Liver (tissue), 9 donors: ENCODE measurements around the gene TLR3. TPM values are rescaled to one million over a fixed set of nuclear protein-coding genes. Genes with fewer than 3 reads are reported as not detected.

Experiments
- DNase-seq: peaks from one replicate; pipeline ENCODE4 v3.0.0-alpha.2; 2017; ENCODE audit warnings: low spot score
- H3K27ac ChIP-seq, 2 donors: one replicate each; pipeline ENCODE4 v1.7.0; 2013; ENCODE audit warnings: inconsistent platforms in 2 of 2, low read length in 2 of 2, control low read depth in 1 of 2, low read depth in 1 of 2, mild to moderate bottlenecking in 1 of 2
- H3K27me3 ChIP-seq, 4 donors: one replicate each; pipeline versions ENCODE4 v1.6.1 to v1.7.0; 2013; ENCODE audit warnings: low read length in 3 of 4, inconsistent platforms in 1 of 4, mild to moderate bottlenecking in 1 of 4, moderate library complexity in 1 of 4; ENCODE audit not compliant: control insufficient read depth in 4 of 4, insufficient read depth in 4 of 4
- H3K36me3 ChIP-seq, 4 donors: one replicate each; pipeline versions ENCODE4 v1.6.1 to v1.7.0; 2013; ENCODE audit warnings: low read length in 3 of 4, mild to moderate bottlenecking in 3 of 4, low read depth in 1 of 4, moderate library complexity in 1 of 4; ENCODE audit not compliant: control insufficient read depth in 4 of 4, insufficient read depth in 3 of 4
- H3K4me1 ChIP-seq, 4 donors: one replicate each; pipeline versions ENCODE4 v1.6.1 to v1.7.0; 2013; ENCODE audit warnings: low read length in 3 of 4, mild to moderate bottlenecking in 3 of 4, moderate library complexity in 1 of 4; ENCODE audit not compliant: control insufficient read depth in 4 of 4, insufficient read depth in 4 of 4
- H3K4me3 ChIP-seq, 3 donors: one replicate each; pipeline versions ENCODE4 v1.6.1 to v1.7.0; 2013; ENCODE audit warnings: low read length in 3 of 3, control low read depth in 1 of 3, low read depth in 1 of 3, mild to moderate bottlenecking in 1 of 3
- H3K9ac ChIP-seq, 2 donors: one replicate each; pipeline ENCODE4 v1.7.0; 2013; ENCODE audit warnings: low read length in 2 of 2, mild to moderate bottlenecking in 2 of 2, moderate library complexity in 2 of 2, control low read depth in 1 of 2, low read depth in 1 of 2
- H3K9me3 ChIP-seq, 4 donors: one replicate each; pipeline versions ENCODE4 v1.6.1 to v1.7.0; 2013; ENCODE audit warnings: low read length in 3 of 4; ENCODE audit not compliant: control insufficient read depth in 4 of 4
- EGR1 ChIP-seq, 2 donors: IDR thresholded peaks; 2 replicates each; pipeline ENCODE4 v1.6.1; 2016 to 2018; ENCODE audit warnings: antibody characterized with exemption in 2 of 2, low read depth in 2 of 2
- FOXA1 ChIP-seq: IDR thresholded peaks from 2 replicates; pipeline ENCODE4 v1.6.1; 2016; ENCODE audit warnings: antibody characterized with exemption
- FOXA2 ChIP-seq: IDR thresholded peaks from 2 replicates; pipeline ENCODE4 v1.6.1; 2016; ENCODE audit warnings: antibody characterized with exemption
- GABPA ChIP-seq, 2 donors: IDR thresholded peaks in 1 of 2; conservative IDR thresholded peaks in 1 of 2; 2 replicates each; pipeline ENCODE4 v1.6.1; 2016; ENCODE audit warnings: antibody characterized with exemption in 2 of 2, mild to moderate bottlenecking in 1 of 2, moderate library complexity in 1 of 2
- HNF4G ChIP-seq: IDR thresholded peaks from 2 replicates; pipeline ENCODE4 v1.6.1; 2016; ENCODE audit warnings: antibody characterized with exemption
- JUND ChIP-seq, 2 donors: IDR thresholded peaks; 2 replicates each; pipeline ENCODE4 v1.6.1; 2016; ENCODE audit warnings: antibody characterized with exemption in 2 of 2
- NR2F2 ChIP-seq: IDR thresholded peaks from 2 replicates; pipeline ENCODE4 v1.6.1; 2016; ENCODE audit warnings: antibody characterized with exemption
- RAD21 ChIP-seq, 2 donors: IDR thresholded peaks; 2 replicates each; pipeline ENCODE4 v1.6.1; 2016; ENCODE audit warnings: antibody characterized with exemption in 2 of 2, mild to moderate bottlenecking in 2 of 2
- RXRA ChIP-seq, 2 donors: IDR thresholded peaks; 2 replicates each; pipeline ENCODE4 v1.6.1; 2017 to 2018; ENCODE audit warnings: antibody characterized with exemption in 2 of 2, mild to moderate bottlenecking in 1 of 2
- SP1 ChIP-seq: IDR thresholded peaks from 2 replicates; pipeline ENCODE4 v1.6.1; 2018; ENCODE audit warnings: antibody characterized with exemption, mild to moderate bottlenecking
- TAF1 ChIP-seq: conservative IDR thresholded peaks from 2 replicates; pipeline ENCODE4 v1.6.1; 2016; ENCODE audit warnings: antibody characterized with exemption, mild to moderate bottlenecking
- YY1 ChIP-seq: IDR thresholded peaks from 2 replicates; pipeline ENCODE4 v1.6.1; 2016; ENCODE audit warnings: antibody characterized with exemption, mild to moderate bottlenecking
- WGBS: extraction: QIAGEN DNeasy Blood & Tissue Kit; methylation state at CpG from one replicate; pipeline ENCODE4 v1.1.7; 2013; 5-methylcytosine and 5-hydroxymethylcytosine counted together
- polyA plus RNA-seq, 2 donors: library from polyadenylated mRNA; stranded (reverse) in 1 of 2; unstranded in 1 of 2; fragments of 200-250 nt in 1 of 2; fragments of >200 nt in 1 of 2; fragmentation: Nextera tagmentation in 1 of 2; extraction: Ambion mirVana in 1 of 2; gene quantifications; one replicate each; pipeline versions ENCODE4 v1.2.1 to v1.2.3, GENCODE V29; 2013 to 2015
- total RNA-seq, 2 donors: library from RNA; depleted of rRNA; stranded (reverse); fragments of >200 nt; gene quantifications; one replicate each; pipeline ENCODE4 v1.2.3, GENCODE V29; 2014
- TF ChIP-seq, protein P1 (sequence below): IDR thresholded peaks from 2 replicates; pipeline ENCODE4 v1.6.1; 2016; ENCODE audit warnings: antibody characterized with exemption, mild to moderate bottlenecking
- TF ChIP-seq, protein P2 (sequence below): IDR thresholded peaks from 2 replicates; pipeline ENCODE4 v1.6.1; 2016; ENCODE audit warnings: antibody characterized with exemption
- TF ChIP-seq, protein P3 (sequence below): fragments of 150-350 bp; IDR thresholded peaks from 2 replicates; pipeline ENCODE4 v1.5.1; 2017; ENCODE audit warnings: improper control_type of control experiment, low read depth, low read length; ENCODE audit not compliant: missing input control
- TF ChIP-seq, protein P4 (sequence below): IDR thresholded peaks from 2 replicates; pipeline ENCODE4 v1.6.1; 2016; ENCODE audit warnings: antibody characterized with exemption
- donor health status: healthy.
- donor health status: healthy.
- donor health status: healthy.
- donor health status: healthy.
- donor health status: healthy.

TLR3 gene
- total and polyA plus RNA-seq, 4 donors: 1.3 to 4.3 (median 2.4) TPM

DNA sequence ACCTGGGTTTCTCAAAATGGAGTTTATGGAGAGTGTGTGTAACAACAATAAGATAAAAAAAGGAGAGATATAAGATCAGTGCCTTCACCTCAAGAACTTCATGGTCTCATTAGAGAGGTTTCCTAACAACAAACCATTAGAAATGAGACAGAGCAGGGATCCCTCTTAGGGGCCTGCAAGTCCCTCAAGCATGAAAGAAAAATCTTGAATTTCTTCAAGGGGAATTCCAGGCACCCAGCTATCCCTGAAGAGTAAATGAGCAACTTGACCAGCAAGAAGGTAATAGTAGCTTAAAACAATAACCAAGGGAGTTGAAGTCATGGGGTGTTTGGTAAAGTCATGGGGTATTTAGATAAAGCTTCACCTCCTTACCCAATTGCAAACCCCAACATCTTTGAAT, 49.7 kb upstream of the TLR3 start (continued):
- TF ChIP-seq EGR1 (IDR thresholded peaks at IDR 0.05; ENCODE audit: low read depth in 2 of 2) (no peak), HNF4G (no peak), SP1 (no peak), YY1 (no peak)

DNA sequence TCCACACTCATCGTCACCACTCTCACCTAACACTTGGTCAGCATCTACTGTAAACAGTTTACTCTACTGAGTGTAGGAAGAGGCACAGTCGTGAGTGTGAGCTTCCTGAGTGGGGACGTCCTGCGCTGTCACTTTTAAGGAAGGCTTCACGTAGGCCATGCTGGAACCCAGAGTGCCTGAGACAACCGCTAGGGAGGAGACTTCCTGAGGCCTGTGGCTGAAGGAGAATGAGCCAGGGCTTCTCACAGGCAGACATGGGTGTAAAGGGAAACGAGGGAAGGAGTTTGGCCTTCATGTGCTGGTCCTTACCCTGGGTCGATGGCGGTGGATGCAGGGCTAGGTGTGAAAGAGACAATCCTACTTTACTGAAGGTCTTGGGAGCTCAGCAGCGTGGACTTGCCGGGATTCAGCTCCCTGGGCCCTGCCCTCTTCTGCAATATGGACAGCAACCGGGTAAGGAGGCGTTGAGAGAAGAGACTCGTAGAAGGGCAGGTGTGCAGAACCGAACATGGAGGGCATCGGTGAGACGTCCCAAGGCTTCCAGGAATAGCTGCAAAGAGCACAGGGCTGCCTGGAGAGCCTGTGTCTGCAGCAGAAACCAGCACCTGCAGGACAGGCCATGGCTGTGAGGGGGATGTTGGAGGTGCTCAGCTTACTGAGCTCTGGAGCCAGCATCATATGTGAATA, 48.7 kb upstream of the TLR3 start:
- Histone ChIP-seq H3K27me3 (no peaks in the 10 kb centered on the region), H3K9me3 (no peaks in the 10 kb centered on the region), H3K36me3 (no peaks in the 10 kb centered on the region), H3K9ac (no peak overlapping the region), H3K4me1 (peaks cover 0 to 11% (median 4%) of the 10 kb centered on the region in 4 donors), H3K4me3 (no peak overlapping the region), H3K27ac (no peak overlapping the region)
- TF ChIP-seq FOXA1: no peak
- TF ChIP-seq NR2F2: no peak
- TF ChIP-seq RXRA (IDR thresholded peaks at IDR 0.05): no peak
- TF ChIP-seq, protein P1, sequence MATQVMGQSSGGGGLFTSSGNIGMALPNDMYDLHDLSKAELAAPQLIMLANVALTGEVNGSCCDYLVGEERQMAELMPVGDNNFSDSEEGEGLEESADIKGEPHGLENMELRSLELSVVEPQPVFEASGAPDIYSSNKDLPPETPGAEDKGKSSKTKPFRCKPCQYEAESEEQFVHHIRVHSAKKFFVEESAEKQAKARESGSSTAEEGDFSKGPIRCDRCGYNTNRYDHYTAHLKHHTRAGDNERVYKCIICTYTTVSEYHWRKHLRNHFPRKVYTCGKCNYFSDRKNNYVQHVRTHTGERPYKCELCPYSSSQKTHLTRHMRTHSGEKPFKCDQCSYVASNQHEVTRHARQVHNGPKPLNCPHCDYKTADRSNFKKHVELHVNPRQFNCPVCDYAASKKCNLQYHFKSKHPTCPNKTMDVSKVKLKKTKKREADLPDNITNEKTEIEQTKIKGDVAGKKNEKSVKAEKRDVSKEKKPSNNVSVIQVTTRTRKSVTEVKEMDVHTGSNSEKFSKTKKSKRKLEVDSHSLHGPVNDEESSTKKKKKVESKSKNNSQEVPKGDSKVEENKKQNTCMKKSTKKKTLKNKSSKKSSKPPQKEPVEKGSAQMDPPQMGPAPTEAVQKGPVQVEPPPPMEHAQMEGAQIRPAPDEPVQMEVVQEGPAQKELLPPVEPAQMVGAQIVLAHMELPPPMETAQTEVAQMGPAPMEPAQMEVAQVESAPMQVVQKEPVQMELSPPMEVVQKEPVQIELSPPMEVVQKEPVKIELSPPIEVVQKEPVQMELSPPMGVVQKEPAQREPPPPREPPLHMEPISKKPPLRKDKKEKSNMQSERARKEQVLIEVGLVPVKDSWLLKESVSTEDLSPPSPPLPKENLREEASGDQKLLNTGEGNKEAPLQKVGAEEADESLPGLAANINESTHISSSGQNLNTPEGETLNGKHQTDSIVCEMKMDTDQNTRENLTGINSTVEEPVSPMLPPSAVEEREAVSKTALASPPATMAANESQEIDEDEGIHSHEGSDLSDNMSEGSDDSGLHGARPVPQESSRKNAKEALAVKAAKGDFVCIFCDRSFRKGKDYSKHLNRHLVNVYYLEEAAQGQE: no peak
- TF ChIP-seq EGR1 (IDR thresholded peaks at IDR 0.05; ENCODE audit: low read depth in 2 of 2): no peak
- TF ChIP-seq GABPA (IDR thresholded peaks at IDR 0.05 in 1 of 2, conservative IDR thresholded peaks at IDR 0.05 in 1 of 2): no peak
- 96% methylated on average over 17 of the region's 17 CpGs for WGBS
- no peak for DNase-seq

DNA sequence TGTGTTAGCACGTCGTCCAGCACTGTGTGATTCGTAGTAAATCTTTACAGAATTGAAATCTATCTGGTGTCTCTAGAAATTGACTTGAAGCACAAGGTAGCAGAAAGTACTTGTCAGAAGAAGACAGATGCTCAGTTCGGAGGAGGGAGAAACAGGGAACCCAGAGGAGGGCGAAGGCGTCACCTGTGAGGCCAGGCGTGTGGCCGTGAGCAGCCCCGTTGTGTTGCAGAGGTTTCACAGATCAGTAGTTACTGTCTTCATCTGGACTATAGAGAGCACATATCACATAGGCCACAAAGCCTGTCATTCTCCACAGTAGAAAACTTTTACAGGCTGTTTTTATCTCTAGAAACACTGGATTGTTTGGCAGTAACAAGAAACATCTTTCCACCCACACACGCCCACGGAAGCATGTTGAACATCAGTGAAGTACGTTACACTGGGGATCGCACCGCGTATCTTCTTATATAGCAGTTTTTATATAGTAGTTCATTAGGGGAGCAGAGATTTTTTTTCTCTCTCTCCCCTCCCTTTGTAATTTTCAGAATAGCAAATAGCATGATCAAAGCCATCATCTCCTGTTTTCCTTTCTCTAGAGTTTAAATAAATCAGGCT, 48.1 kb upstream of the TLR3 start:
- Histone ChIP-seq H3K9ac (no peak overlapping the region), H3K36me3 (no peaks in the 10 kb centered on the region), H3K27ac (no peak overlapping the region), H3K9me3 (no peaks in the 10 kb centered on the region), H3K27me3 (no peaks in the 10 kb centered on the region), H3K4me3 (no peak overlapping the region), H3K4me1 (peaks cover 0 to 11% (median 4%) of the 10 kb centered on the region in 4 donors)
- WGBS: 92% methylated on average over 15 of the region's 15 CpGs
- DNase-seq: no peak
- TF ChIP-seq FOXA2 (no peak), SP1 (no peak), FOXA1 (no peak), GABPA (IDR thresholded peaks at IDR 0.05 in 1 of 2, conservative IDR thresholded peaks at IDR 0.05 in 1 of 2) (no peak), HNF4G (no peak), RAD21 (IDR thresholded peaks at IDR 0.05) (no peak), EGR1 (IDR thresholded peaks at IDR 0.05; ENCODE audit: low read depth in 2 of 2) (no peak), TAF1 (no peak), NR2F2 (no peak), RXRA (IDR thresholded peaks at IDR 0.05) (no peak), JUND (IDR thresholded peaks at IDR 0.05) (no peak)
- TF ChIP-seq, protein P2, sequence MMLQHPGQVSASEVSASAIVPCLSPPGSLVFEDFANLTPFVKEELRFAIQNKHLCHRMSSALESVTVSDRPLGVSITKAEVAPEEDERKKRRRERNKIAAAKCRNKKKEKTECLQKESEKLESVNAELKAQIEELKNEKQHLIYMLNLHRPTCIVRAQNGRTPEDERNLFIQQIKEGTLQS: no peak
- TF ChIP-seq, protein P1: no peak
- TF ChIP-seq, protein P3, sequence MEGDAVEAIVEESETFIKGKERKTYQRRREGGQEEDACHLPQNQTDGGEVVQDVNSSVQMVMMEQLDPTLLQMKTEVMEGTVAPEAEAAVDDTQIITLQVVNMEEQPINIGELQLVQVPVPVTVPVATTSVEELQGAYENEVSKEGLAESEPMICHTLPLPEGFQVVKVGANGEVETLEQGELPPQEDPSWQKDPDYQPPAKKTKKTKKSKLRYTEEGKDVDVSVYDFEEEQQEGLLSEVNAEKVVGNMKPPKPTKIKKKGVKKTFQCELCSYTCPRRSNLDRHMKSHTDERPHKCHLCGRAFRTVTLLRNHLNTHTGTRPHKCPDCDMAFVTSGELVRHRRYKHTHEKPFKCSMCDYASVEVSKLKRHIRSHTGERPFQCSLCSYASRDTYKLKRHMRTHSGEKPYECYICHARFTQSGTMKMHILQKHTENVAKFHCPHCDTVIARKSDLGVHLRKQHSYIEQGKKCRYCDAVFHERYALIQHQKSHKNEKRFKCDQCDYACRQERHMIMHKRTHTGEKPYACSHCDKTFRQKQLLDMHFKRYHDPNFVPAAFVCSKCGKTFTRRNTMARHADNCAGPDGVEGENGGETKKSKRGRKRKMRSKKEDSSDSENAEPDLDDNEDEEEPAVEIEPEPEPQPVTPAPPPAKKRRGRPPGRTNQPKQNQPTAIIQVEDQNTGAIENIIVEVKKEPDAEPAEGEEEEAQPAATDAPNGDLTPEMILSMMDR: no peak
- TF ChIP-seq, protein P4, sequence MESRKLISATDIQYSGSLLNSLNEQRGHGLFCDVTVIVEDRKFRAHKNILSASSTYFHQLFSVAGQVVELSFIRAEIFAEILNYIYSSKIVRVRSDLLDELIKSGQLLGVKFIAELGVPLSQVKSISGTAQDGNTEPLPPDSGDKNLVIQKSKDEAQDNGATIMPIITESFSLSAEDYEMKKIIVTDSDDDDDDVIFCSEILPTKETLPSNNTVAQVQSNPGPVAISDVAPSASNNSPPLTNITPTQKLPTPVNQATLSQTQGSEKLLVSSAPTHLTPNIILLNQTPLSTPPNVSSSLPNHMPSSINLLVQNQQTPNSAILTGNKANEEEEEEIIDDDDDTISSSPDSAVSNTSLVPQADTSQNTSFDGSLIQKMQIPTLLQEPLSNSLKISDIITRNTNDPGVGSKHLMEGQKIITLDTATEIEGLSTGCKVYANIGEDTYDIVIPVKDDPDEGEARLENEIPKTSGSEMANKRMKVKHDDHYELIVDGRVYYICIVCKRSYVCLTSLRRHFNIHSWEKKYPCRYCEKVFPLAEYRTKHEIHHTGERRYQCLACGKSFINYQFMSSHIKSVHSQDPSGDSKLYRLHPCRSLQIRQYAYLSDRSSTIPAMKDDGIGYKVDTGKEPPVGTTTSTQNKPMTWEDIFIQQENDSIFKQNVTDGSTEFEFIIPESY: no peak
